MCF 10A (cell line): ENCODE data around the gene ADGRG6. TPM values are rescaled to one million over a fixed set of nuclear protein-coding genes. Genes with fewer than 3 reads are reported as not detected.

Source experiments
- BruUV-seq: library from RNA; stranded (reverse); fragments of 400-500 nt; replicated peaks from 2 replicates; lab custom pipeline; 2021; lab: Mats Ljungman, UMichigan
- CTCF ChIA-PET: fragments of 300-600 bp; sonication (Branson Sonifier 250); formaldehyde crosslinking; extraction: SDS; loops from one replicate; lab custom pipeline; 2021; ENCODE audit warnings: antibody characterized with exemption, inconsistent platforms; lab: Yijun Ruan, JAX
- POLR2A ChIA-PET: fragments of 300-600, 350-650 bp; sonication (Branson Sonifier 250); formaldehyde crosslinking; extraction: SDS; loops from one replicate; lab custom pipeline; 2020; ENCODE audit warnings: antibody characterized with exemption, inconsistent platforms; lab: Yijun Ruan, JAX
- DNase-seq: peaks from one replicate; pipeline ENCODE4 v3.0.0-alpha.2; 2018; ENCODE audit not compliant: unreplicated experiment
- H3K27ac Mint-ChIP-seq: one replicate; pipeline ENCODE4 v1.8.0; 2022; ENCODE audit warnings: mild to moderate bottlenecking, low read depth, mixed read lengths; ENCODE audit not compliant: unreplicated experiment
- H3K27me3 Mint-ChIP-seq: one replicate; pipeline ENCODE4 v1.8.0; 2022; ENCODE audit warnings: mixed read lengths; ENCODE audit not compliant: insufficient read depth, unreplicated experiment
- H3K36me3 Mint-ChIP-seq: one replicate; pipeline ENCODE4 v1.8.0; 2022; ENCODE audit warnings: mild to moderate bottlenecking, moderate library complexity, mixed read lengths; ENCODE audit not compliant: insufficient read depth, unreplicated experiment
- H3K4me1 Mint-ChIP-seq: one replicate; pipeline ENCODE4 v1.8.0; 2022; ENCODE audit warnings: mixed read lengths; ENCODE audit not compliant: insufficient read depth, unreplicated experiment
- H3K4me3 Mint-ChIP-seq: one replicate; pipeline ENCODE4 v1.8.0; 2022; ENCODE audit warnings: mild to moderate bottlenecking, moderate library complexity, mixed read lengths; ENCODE audit not compliant: unreplicated experiment
- H3K9me3 Mint-ChIP-seq: one replicate; pipeline ENCODE4 v1.8.0; 2022; ENCODE audit warnings: mixed read lengths; ENCODE audit not compliant: unreplicated experiment
- CTCF ChIP-seq: fragments of 200-600 bp; IDR thresholded peaks from one replicate; pipeline ENCODE4 v1.8.0; 2022; ENCODE audit warnings: antibody characterized with exemption, mild to moderate bottlenecking; ENCODE audit not compliant: unreplicated experiment
- intact Hi-C: fragments of 100-400 bp; cut with micrococcal nuclease; formaldehyde crosslinking; loops from 2 replicates; pipeline ENCODE4 v1.14.1; 2022
- total RNA-seq: library from RNA; stranded (reverse); gene quantifications from 2 replicates; pipeline ENCODE4 v1.2.3, GENCODE V29; 2022

Gene ADGRG6
- total RNA-seq, 1 experiment from 2014 or later: 44.2 TPM

- intact Hi-C loops: no loop called here
- no peak for TF ChIP-seq CTCF
- no TSS peak for BruUV-seq
- Mint-ChIP-seq H3K27ac (no peak overlapping the region), H3K4me3 (no peak overlapping the region), H3K36me3 (no peaks in the 10 kb centered on the region), H3K9me3 (no peaks in the 10 kb centered on the region), H3K4me1 (no peaks in the 10 kb centered on the region), H3K27me3 (no peaks in the 10 kb centered on the region)
- CTCF ChIA-PET: no interaction called here
- POLR2A ChIA-PET: interaction anchor here (0.7 to 0.8 kb wide), 2 partner anchors 11 to 22 kb away, joined by 3 read pairs; no protein-coding TSS in a partner anchor
- no peak for DNase-seq
Observed at GRCh38 chr6:142335415-142335814, 33.6 kb downstream of the ADGRG6 start.

- Mint-ChIP-seq H3K27me3 (no peaks in the 10 kb centered on the region), H3K27ac (no peak overlapping the region), H3K4me1 (no peaks in the 10 kb centered on the region), H3K9me3 (no peaks in the 10 kb centered on the region), H3K4me3 (no peak overlapping the region), H3K36me3 (no peaks in the 10 kb centered on the region)
- ChIA-PET POLR2A (interaction anchor here (0.7 to 1.8 kb wide), 4 partner anchors 9 to 58 kb away, joined by 3 to 6 read pairs (median 3); no protein-coding TSS in a partner anchor), CTCF (no interaction called here)
- no peak for DNase-seq
- BruUV-seq: no TSS peak
- intact Hi-C loops: no loop called here
- no peak for TF ChIP-seq CTCF
Observed at GRCh38 chr6:142336183-142336582, 34.4 kb downstream of the ADGRG6 start.

- Mint-ChIP-seq H3K27ac (no peak overlapping the region), H3K36me3 (no peaks in the 10 kb centered on the region), H3K9me3 (no peaks in the 10 kb centered on the region), H3K4me1 (no peaks in the 10 kb centered on the region), H3K4me3 (no peak overlapping the region), H3K27me3 (no peaks in the 10 kb centered on the region)
- TF ChIP-seq CTCF: no peak
- CTCF ChIA-PET: no interaction called here
- no peak for DNase-seq
- BruUV-seq: no TSS peak
- intact Hi-C loops: no loop called here
- POLR2A ChIA-PET: interaction anchor here (0.9 to 1.8 kb wide), 4 partner anchors 10 to 58 kb away, joined by 3 to 6 read pairs (median 3); no protein-coding TSS in a partner anchor
Observed at GRCh38 chr6:142336787-142337186, 35.0 kb downstream of the ADGRG6 start.

GRCh38 chr6:142339113-142339512, 37.3 kb downstream of the ADGRG6 start:
- CTCF ChIA-PET: interaction anchor here (1.2 to 1.4 kb wide), 2 partner anchors 10 to 11 kb away, joined by 4 to 5 read pairs; no protein-coding TSS in a partner anchor
- H3K36me3 Mint-ChIP-seq: no peaks in the 10 kb centered on the region
- no TSS peak for BruUV-seq
- no peak overlapping the region for H3K4me3 Mint-ChIP-seq
- no peaks in the 10 kb centered on the region for H3K4me1 Mint-ChIP-seq
- POLR2A ChIA-PET: interaction anchor here (1.5 to 2.5 kb wide), 2 partner anchors 16 kb away, joined by 3 to 5 read pairs; no protein-coding TSS in a partner anchor
- no peak for DNase-seq
- no peak overlapping the region for H3K27ac Mint-ChIP-seq
- H3K27me3 Mint-ChIP-seq: no peaks in the 10 kb centered on the region
- no peaks in the 10 kb centered on the region for H3K9me3 Mint-ChIP-seq
- no peak for TF ChIP-seq CTCF
- intact Hi-C loops: no loop called here
